Nephron (organoid): ENCODE measurements around the gene NTPCR.

ENCODE experiments used
- H3K27ac Mint-ChIP-seq, 3 experiments: 2 replicates each; pipeline ENCODE4 v1.8.0; 2020; ENCODE audit warnings: mixed read lengths in 3 of 3, mild to moderate bottlenecking in 2 of 3, moderate library complexity in 1 of 3
- H3K27me3 Mint-ChIP-seq: 2 replicates; pipeline ENCODE4 v1.8.0; 2021; ENCODE audit warnings: low read depth, mild to moderate bottlenecking, moderate library complexity, mixed read lengths
- H3K36me3 Mint-ChIP-seq: 2 replicates; pipeline ENCODE4 v1.8.0; 2020; ENCODE audit warnings: low read depth, mixed read lengths
- H3K4me1 Mint-ChIP-seq: 2 replicates; pipeline ENCODE4 v1.8.0; 2020; ENCODE audit warnings: mixed read lengths
- H3K4me3 Mint-ChIP-seq, 3 experiments: 2 replicates each; pipeline ENCODE4 v1.8.0; 2020; ENCODE audit warnings: mild to moderate bottlenecking in 3 of 3, mixed read lengths in 3 of 3, moderate library complexity in 2 of 3
- H3K9me3 Mint-ChIP-seq: 2 replicates; pipeline ENCODE4 v1.8.0; 2020; ENCODE audit warnings: mixed read lengths
- CTCF ChIP-seq, 3 experiments: fragments of 200-600 bp; sonication (generic); IDR thresholded peaks; one replicate each; pipeline ENCODE4 v1.5.0; 2021; ENCODE audit warnings: antibody characterized with exemption in 3 of 3; ENCODE audit not compliant: unreplicated experiment in 3 of 3

NTPCR gene

GRCh38 chr1:232958067-232958466 is 7.7 kb downstream of the NTPCR start:
- no peak for TF ChIP-seq CTCF (IDR thresholded peaks at IDR 0.05; ENCODE audit: unreplicated experiment in 3 of 3)
- Mint-ChIP-seq H3K27ac (no peak overlapping the region), H3K36me3 (peaks cover 69% of the 10 kb centered on the region), H3K9me3 (peaks cover 16% of the 10 kb centered on the region), H3K4me1 (peaks cover 13% of the 10 kb centered on the region), H3K4me3 (no peak overlapping the region), H3K27me3 (no peaks in the 10 kb centered on the region)

- Mint-ChIP-seq H3K4me3 (no peak overlapping the region), H3K27me3 (no peaks in the 10 kb centered on the region), H3K36me3 (peaks cover 71% of the 10 kb centered on the region), H3K4me1 (peaks cover 8% of the 10 kb centered on the region), H3K27ac (no peak overlapping the region), H3K9me3 (peaks cover 9% of the 10 kb centered on the region)
- no peak for TF ChIP-seq CTCF (IDR thresholded peaks at IDR 0.05; ENCODE audit: unreplicated experiment in 3 of 3)
Measured at GRCh38 chr1:232962761-232963745, 12.6 kb downstream of the NTPCR start.

- H3K36me3 Mint-ChIP-seq = peaks cover 70% of the 10 kb centered on the region
- H3K4me1 Mint-ChIP-seq = peaks cover 8% of the 10 kb centered on the region
- no peak overlapping the region for H3K4me3 Mint-ChIP-seq
- no peak overlapping the region for H3K27ac Mint-ChIP-seq
- H3K9me3 Mint-ChIP-seq = no peaks in the 10 kb centered on the region
- no peak for TF ChIP-seq CTCF (IDR thresholded peaks at IDR 0.05; ENCODE audit: unreplicated experiment in 3 of 3)
- no peaks in the 10 kb centered on the region for H3K27me3 Mint-ChIP-seq
Measured at GRCh38 chr1:232964601-232965000, 14.2 kb downstream of the NTPCR start.

GRCh38 chr1:232965124-232965911 is 14.9 kb downstream of the NTPCR start:
- Mint-ChIP-seq H3K36me3 (peaks cover 74% of the 10 kb centered on the region), H3K4me3 (no peak overlapping the region), H3K27ac (no peak overlapping the region), H3K4me1 (peaks cover 8% of the 10 kb centered on the region), H3K27me3 (no peaks in the 10 kb centered on the region), H3K9me3 (no peaks in the 10 kb centered on the region)
- TF ChIP-seq CTCF (IDR thresholded peaks at IDR 0.05; ENCODE audit: unreplicated experiment in 3 of 3) = no peak

- no peak overlapping the region for H3K27ac Mint-ChIP-seq
- TF ChIP-seq CTCF (IDR thresholded peaks at IDR 0.05; ENCODE audit: unreplicated experiment in 3 of 3) = no peak
- peaks cover 8% of the 10 kb centered on the region for H3K4me1 Mint-ChIP-seq
- no peaks in the 10 kb centered on the region for H3K9me3 Mint-ChIP-seq
- no peaks in the 10 kb centered on the region for H3K27me3 Mint-ChIP-seq
- H3K4me3 Mint-ChIP-seq = no peak overlapping the region
- peaks cover 72% of the 10 kb centered on the region for H3K36me3 Mint-ChIP-seq
Measured at GRCh38 chr1:232965912-232966217, 15.5 kb downstream of the NTPCR start.
